Mucosa of descending colon (tissue), 3 donors: ENCODE measurements around the gene CEP350. TPM values are rescaled to one million over a fixed set of nuclear protein-coding genes. Genes with fewer than 3 reads are reported as not detected.

Experiments used
- ATAC-seq: fragments of 200-7000 bp; cut with Tn5 transposase; one replicate; pipeline ENCODE4 v1.9.1; 2020; ENCODE audit warnings: mild to moderate bottlenecking, moderate library complexity
- DNase-seq, 3 donors: peaks; one replicate each; pipeline ENCODE4 v3.0.0-alpha.2; 2020
- H3K36me3 ChIP-seq: fragments of 200-600 bp; one replicate; pipeline ENCODE4 v1.8.0; 2021; ENCODE audit warnings: low read depth, mild to moderate bottlenecking
- H3K4me1 ChIP-seq: fragments of 200-600 bp; one replicate; pipeline ENCODE4 v1.8.0; 2021; ENCODE audit warnings: low read depth, mild to moderate bottlenecking
- H3K4me3 ChIP-seq: fragments of 200-600 bp; one replicate; pipeline ENCODE4 v1.8.0; 2021; ENCODE audit warnings: mild to moderate bottlenecking
- H3K9me3 ChIP-seq: fragments of 200-600 bp; one replicate; pipeline ENCODE4 v1.8.0; 2021; ENCODE audit warnings: mild to moderate bottlenecking
- CTCF ChIP-seq: fragments of 200-600 bp; IDR thresholded peaks from one replicate; pipeline ENCODE4 v1.8.0; 2022; ENCODE audit warnings: antibody characterized with exemption, mild to moderate bottlenecking
- intact Hi-C, 2 donors: fragments of 100-400 bp; cut with DNase I in 1 of 2; cut with micrococcal nuclease in 1 of 2; formaldehyde crosslinking; loops; one replicate each; pipeline versions ENCODE4 v1.11.0 to v1.11.1; 2022; cut with DNase I, micrococcal nuclease
- total RNA-seq, 3 donors: library from RNA; stranded (reverse); fragmentation: NEBNext Ultra II Directional in 2 of 3; extraction: Animal tissue kit (Norgen Biotek cat#: 25700) in 2 of 3; gene quantifications; one replicate each; pipeline versions ENCODE4 v1.2.1 to v1.2.4, GENCODE V29; 2021 to 2023
- donor health status: DM: no; HTN: no; CAD: no; lungs with moderate emphysema.
- donor health status: DM: no; HTN: no; CAD: no.
- donor health status: DM: no; HTN: yes; CAD: no.

The CEP350 gene
- total RNA-seq, 3 donors from 2014 or later = 41.9 to 63.7 (median 53.9) TPM

- TF ChIP-seq CTCF = no peak
- DNase-seq = peak in 2 of 3 donors; percentile 47 to 51
- ATAC-seq = peak; percentile 57
- H3K36me3 ChIP-seq = no peaks in the 10 kb centered on the region
- H3K9me3 ChIP-seq = no peaks in the 10 kb centered on the region
- peaks cover 45% of the 10 kb centered on the region for H3K4me1 ChIP-seq
- no peak overlapping the region for H3K4me3 ChIP-seq
- intact Hi-C loops = no loop called here
These were observed 203.0 kb downstream of the CEP350 start for GRCh38 chr1:180157576-180158057.

GRCh38 chr1:180158149-180159147 is 203.8 kb downstream of the CEP350 start:
- peak in 2 of 3 donors; percentile 36 to 51 for DNase-seq
- H3K4me3 ChIP-seq = no peak overlapping the region

GRCh38 chr1:180160357-180160756 is 205.7 kb downstream of the CEP350 start:
- peaks cover 45% of the 10 kb centered on the region for H3K4me1 ChIP-seq
- no peaks in the 10 kb centered on the region for H3K9me3 ChIP-seq
- DNase-seq (no peak), ATAC-seq (no peak)
- H3K4me3 ChIP-seq = no peak overlapping the region
- no peaks in the 10 kb centered on the region for H3K36me3 ChIP-seq
- no peak for TF ChIP-seq CTCF
- intact Hi-C loops = no loop called here

More at GRCh38 chr1:180158149-180159147, 203.8 kb downstream of the CEP350 start:
- Histone ChIP-seq H3K36me3 (no peaks in the 10 kb centered on the region), H3K9me3 (no peaks in the 10 kb centered on the region), H3K4me1 (peaks cover 45% of the 10 kb centered on the region)
- no peak for TF ChIP-seq CTCF
- peak; percentile 22 for ATAC-seq
- intact Hi-C loops = no loop called here

- no peak for DNase-seq
- Histone ChIP-seq H3K4me3 (no peak overlapping the region), H3K36me3 (no peaks in the 10 kb centered on the region), H3K9me3 (no peaks in the 10 kb centered on the region), H3K4me1 (peaks cover 29% of the 10 kb centered on the region)
- TF ChIP-seq CTCF = no peak
- ATAC-seq = peak; percentile 9
- intact Hi-C loops = no loop called here
These were observed 208.4 kb downstream of the CEP350 start for GRCh38 chr1:180163041-180163440.

Other genes starting within 250 kb of the CEP350 start
- 1 to 10 TPM in 1 of 3 donors, under 1 TPM in 2; 0.31 to 1.6 (median 0.32) TPM for gene FAM163A, start 211.5 kb upstream of the CEP350 start, total RNA-seq
- 10 to 100 TPM; 72.9 to 79.2 (median 73.4) TPM for gene TOR1AIP2, start 77.0 kb upstream of the CEP350 start, total RNA-seq
- 10 to 100 TPM; 29.8 to 91.7 (median 30.7) TPM for gene TOR1AIP1, start 72.5 kb upstream of the CEP350 start, total RNA-seq
- gene QSOX1, start 200.1 kb downstream of the CEP350 start, total RNA-seq = 100 to 1,000 TPM in 2 of 3 donors, 10 to 100 TPM in 1; 96.4 to 260 (median 185) TPM